SK-N-MC (cell line): ENCODE measurements around the gene TMEM144.

Source experiments
- EZH2 ChIP-seq: fragments of 200-600 bp; sonication (generic); IDR thresholded peaks from one replicate; pipeline ENCODE4 v1.6.1; 2017; ENCODE audit warnings: antibody characterized with exemption
- FOXP2 ChIP-seq: optimal IDR thresholded peaks from 2 replicates; pipeline ENCODE3; 2011; ENCODE audit warnings: mild to moderate bottlenecking, moderate library complexity; ENCODE audit not compliant: insufficient read depth; ENCODE audit errors: extremely low read length, control extremely low read depth
- POLR2AphosphoS5 ChIP-seq: IDR thresholded peaks from 2 replicates; pipeline ENCODE4 v1.6.1; 2012; ENCODE audit warnings: mild to moderate bottlenecking, low read depth, low read length, borderline replicate concordance

GRCh38 chr4:158169506-158169905, 40.8 kb upstream of the TMEM144 start:
- TF ChIP-seq EZH2 (no peak), POLR2AphosphoS5 (no peak), FOXP2 (no peak)
